ENCODE data around the gene ATG16L1.

The ATG16L1 gene

GRCh38 chr2:233251306-233252116 lies at the start of gene ATG16L1:
TSS of gene ATG16L1 (plus strand) at chr2:233251673. CDS start at chr2:233251828, 155 bp downstream.
- peak within 1 kb of the TSS; percentile 84 for H3K27ac ChIP-seq
- TF ChIP-seq, protein P1, sequence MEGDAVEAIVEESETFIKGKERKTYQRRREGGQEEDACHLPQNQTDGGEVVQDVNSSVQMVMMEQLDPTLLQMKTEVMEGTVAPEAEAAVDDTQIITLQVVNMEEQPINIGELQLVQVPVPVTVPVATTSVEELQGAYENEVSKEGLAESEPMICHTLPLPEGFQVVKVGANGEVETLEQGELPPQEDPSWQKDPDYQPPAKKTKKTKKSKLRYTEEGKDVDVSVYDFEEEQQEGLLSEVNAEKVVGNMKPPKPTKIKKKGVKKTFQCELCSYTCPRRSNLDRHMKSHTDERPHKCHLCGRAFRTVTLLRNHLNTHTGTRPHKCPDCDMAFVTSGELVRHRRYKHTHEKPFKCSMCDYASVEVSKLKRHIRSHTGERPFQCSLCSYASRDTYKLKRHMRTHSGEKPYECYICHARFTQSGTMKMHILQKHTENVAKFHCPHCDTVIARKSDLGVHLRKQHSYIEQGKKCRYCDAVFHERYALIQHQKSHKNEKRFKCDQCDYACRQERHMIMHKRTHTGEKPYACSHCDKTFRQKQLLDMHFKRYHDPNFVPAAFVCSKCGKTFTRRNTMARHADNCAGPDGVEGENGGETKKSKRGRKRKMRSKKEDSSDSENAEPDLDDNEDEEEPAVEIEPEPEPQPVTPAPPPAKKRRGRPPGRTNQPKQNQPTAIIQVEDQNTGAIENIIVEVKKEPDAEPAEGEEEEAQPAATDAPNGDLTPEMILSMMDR (IDR thresholded peaks at IDR 0.05) = peak; percentile 96
- no peak for TF ChIP-seq ZFX (IDR thresholded peaks at IDR 0.05; ENCODE audit: borderline replicate concordance)

- no peak overlapping the region for H3K27ac ChIP-seq
- TF ChIP-seq, protein P1 (IDR thresholded peaks at IDR 0.05) = no peak
- TF ChIP-seq ZFX (IDR thresholded peaks at IDR 0.05; ENCODE audit: borderline replicate concordance) = no peak
These were observed 48.9 kb upstream of the ATG16L1 start for GRCh38 chr2:233202531-233202944.

GRCh38 chr2:233203060-233203459 lies 48.4 kb upstream of the ATG16L1 start:
- no peak overlapping the region for H3K27ac ChIP-seq
- TF ChIP-seq, protein P1 (IDR thresholded peaks at IDR 0.05) = no peak
- TF ChIP-seq ZFX (IDR thresholded peaks at IDR 0.05; ENCODE audit: borderline replicate concordance) = no peak

GRCh38 chr2:233204286-233204936 lies 47.1 kb upstream of the ATG16L1 start:
- TF ChIP-seq, protein P1 (IDR thresholded peaks at IDR 0.05) = no peak
- no peak for TF ChIP-seq ZFX (IDR thresholded peaks at IDR 0.05; ENCODE audit: borderline replicate concordance)
- no peak overlapping the region for H3K27ac ChIP-seq

- no peak for TF ChIP-seq ZFX (IDR thresholded peaks at IDR 0.05; ENCODE audit: borderline replicate concordance)
- no peak overlapping the region for H3K27ac ChIP-seq
These were observed 42.9 kb upstream of the ATG16L1 start for GRCh38 chr2:233208382-233209116.

- no peak for TF ChIP-seq ZFX (IDR thresholded peaks at IDR 0.05; ENCODE audit: borderline replicate concordance)
- TF ChIP-seq, protein P1 (IDR thresholded peaks at IDR 0.05) = no peak
- no peak overlapping the region for H3K27ac ChIP-seq
These were observed 42.3 kb upstream of the ATG16L1 start for GRCh38 chr2:233209117-233209532.

DNA sequence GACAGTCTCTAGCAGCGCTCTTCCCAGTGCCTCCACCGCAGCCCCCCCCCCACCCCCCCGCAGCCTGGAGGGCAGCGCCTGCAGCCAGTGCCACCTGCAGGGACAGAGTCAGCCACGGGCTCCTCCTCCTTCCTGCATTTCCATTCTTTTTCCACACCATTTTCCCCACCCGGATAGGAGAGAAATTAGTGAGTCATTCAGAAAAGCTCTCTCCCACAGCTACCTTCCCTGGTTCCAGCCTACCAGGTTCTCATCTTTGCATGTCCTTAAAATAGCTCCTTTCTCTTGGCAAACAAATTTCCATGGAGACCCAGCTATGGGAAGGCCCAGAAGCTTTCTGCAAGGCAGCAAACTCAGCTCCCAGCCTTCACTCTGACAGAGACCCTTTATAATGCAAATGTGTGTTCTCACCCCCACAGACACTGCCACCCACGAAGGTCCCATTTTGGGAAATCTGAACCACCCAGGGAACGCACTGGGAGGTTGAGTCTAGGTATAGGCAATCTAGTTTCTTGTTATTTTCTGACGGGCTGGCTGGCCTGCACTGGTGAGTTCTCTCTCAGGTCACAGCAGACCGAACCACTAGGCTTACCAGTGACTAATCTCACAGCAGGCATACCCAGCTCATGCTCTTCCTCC lies 41.8 kb upstream of the ATG16L1 start:
- TF ChIP-seq, protein P1 (IDR thresholded peaks at IDR 0.05) = no peak
- no peak for TF ChIP-seq ZFX (IDR thresholded peaks at IDR 0.05; ENCODE audit: borderline replicate concordance)
- no peak overlapping the region for H3K27ac ChIP-seq
